Endothelial cell of umbilical vein (primary cell): ENCODE measurements around the gene TMEM120A. TPM values are rescaled to one million over a fixed set of nuclear protein-coding genes. Genes with fewer than 3 reads are reported as not detected.

Source experiments
- BruUV-seq: library from RNA; stranded (reverse); fragments of 400-500 nt; replicated peaks from 2 replicates; lab custom pipeline; 2021; lab: Mats Ljungman, UMichigan
- CTCF ChIA-PET: fragments of 300-600, 350-600 bp; sonication (Branson Sonifier 250); formaldehyde crosslinking; loops from one replicate; lab custom pipeline; 2021; ENCODE audit warnings: antibody characterized with exemption, inconsistent platforms; lab: Charles Lee
- POLR2A ChIA-PET: fragments of 300-600, 350-600 bp; sonication (Branson Sonifier 250); formaldehyde crosslinking; loops from one replicate; lab custom pipeline; 2021; ENCODE audit warnings: antibody characterized with exemption, inconsistent platforms; lab: Charles Lee
- DNase-seq: peaks from one replicate; pipeline ENCODE4 v3.0.0-alpha.2; 2011; ENCODE audit warnings: low read depth, low spot score
- FAIRE-seq: peaks from 2 replicates; lab custom pipeline; 2011; peaks lifted over from hg19 to GRCh38; lab: Jason Lieb, UNC
- H2AFZ ChIP-seq: 2 replicates; pipeline ENCODE4 v1.6.0; 2012; ENCODE audit warnings: low read depth, low read length, control low read depth, inconsistent platforms
- H3K27ac ChIP-seq: 2 replicates; pipeline ENCODE4 v1.5.1; 2011; ENCODE audit warnings: low read depth, mild to moderate bottlenecking, control low read depth, low read length, moderate library complexity; ENCODE audit not compliant: insufficient read depth
- H3K27me3 ChIP-seq, 2 experiments: 2 replicates each; pipeline versions ENCODE4 v1.6.0 to v1.6.1; 2011; ENCODE audit warnings: low read length in 2 of 2, mixed read lengths in 1 of 2; ENCODE audit not compliant: control insufficient read depth in 2 of 2, insufficient read depth in 2 of 2
- H3K36me3 ChIP-seq, 2 experiments: 2 replicates in 1 of 2; 3 replicates in 1 of 2; pipeline ENCODE4 v1.5.1; 2011; ENCODE audit warnings: low read length in 2 of 2, mild to moderate bottlenecking in 1 of 2, moderate library complexity in 1 of 2; ENCODE audit not compliant: control insufficient read depth in 2 of 2, insufficient read depth in 2 of 2; ENCODE audit errors: extremely low read depth in 1 of 2
- H3K4me1 ChIP-seq: 3 replicates; pipeline ENCODE4 v1.5.1; 2011; ENCODE audit warnings: mild to moderate bottlenecking, low read length; ENCODE audit not compliant: control insufficient read depth, insufficient read depth; ENCODE audit errors: extremely low read depth
- H3K4me2 ChIP-seq: 2 replicates; pipeline ENCODE4 v1.6.1; 2011; ENCODE audit warnings: low read length, control low read depth, mixed read lengths; ENCODE audit not compliant: insufficient read depth
- H3K4me3 ChIP-seq, 3 experiments: fragments of 200-600 bp in 1 of 3; sonication (generic), shearing (Covaris generic) in 1 of 3; replicated peaks in 1 of 3; 2 replicates each; pipeline ENCODE4 v1.5.1; 2011 to 2016; ENCODE audit warnings: control low read depth in 3 of 3, low read length in 3 of 3, mild to moderate bottlenecking in 2 of 3, inconsistent platforms in 1 of 3, low read depth in 1 of 3, moderate library complexity in 1 of 3; ENCODE audit not compliant: insufficient read depth in 1 of 3
- H3K79me2 ChIP-seq: 2 replicates; pipeline ENCODE4 v1.6.0; 2012; ENCODE audit warnings: low read length, inconsistent platforms; ENCODE audit not compliant: control insufficient read depth, insufficient read depth
- H3K9ac ChIP-seq: replicated peaks from 2 replicates; pipeline ENCODE3; 2011; ENCODE audit warnings: low read length, control low read depth; ENCODE audit not compliant: insufficient read depth; ENCODE audit errors: extremely low read depth
- H3K9me1 ChIP-seq: replicated peaks from 3 replicates; pipeline ENCODE4 v1.6.0; 2011; ENCODE audit warnings: mild to moderate bottlenecking, low read length; ENCODE audit not compliant: control insufficient read depth, insufficient read depth; ENCODE audit errors: extremely low read depth
- H3K9me3 ChIP-seq: replicated peaks from 2 replicates; pipeline ENCODE4 v1.5.1; 2012; ENCODE audit warnings: low read length, inconsistent platforms; ENCODE audit not compliant: control insufficient read depth, insufficient read depth
- H4K20me1 ChIP-seq: replicated peaks from 2 replicates; pipeline ENCODE3; 2011; ENCODE audit warnings: mild to moderate bottlenecking, low read length; ENCODE audit not compliant: control insufficient read depth, insufficient read depth; ENCODE audit errors: extremely low read depth
- EZH2 ChIP-seq: IDR thresholded peaks from 2 replicates; pipeline ENCODE4 v1.6.1; 2012; ENCODE audit warnings: borderline replicate concordance, low read depth, mild to moderate bottlenecking, moderate library complexity, low read length, inconsistent platforms; ENCODE audit not compliant: severe bottlenecking
- FOS ChIP-seq: IDR thresholded peaks from 2 replicates; pipeline ENCODE4 v1.6.1; 2011; ENCODE audit warnings: mild to moderate bottlenecking, low read length, moderate library complexity, borderline replicate concordance; ENCODE audit not compliant: insufficient read depth
- GATA2 ChIP-seq: IDR thresholded peaks from 2 replicates; pipeline ENCODE4 v1.7.0; 2011; ENCODE audit warnings: low read depth, mild to moderate bottlenecking, moderate library complexity, mixed read lengths, low read length; ENCODE audit not compliant: insufficient read length, insufficient read depth
- JUN ChIP-seq: IDR thresholded peaks from 2 replicates; pipeline ENCODE4 v1.6.1; 2011; ENCODE audit warnings: borderline replicate concordance, low read depth; ENCODE audit not compliant: insufficient read length, insufficient read depth
- MYC ChIP-seq: IDR thresholded peaks from one replicate; pipeline ENCODE4 v1.6.1; 2011; ENCODE audit warnings: mild to moderate bottlenecking, low read depth, low read length
- POLR2A ChIP-seq: IDR thresholded peaks from 2 replicates; pipeline ENCODE4 v1.6.1; 2012; ENCODE audit warnings: low read depth, mild to moderate bottlenecking, control low read depth, low read length
- POLR2AphosphoS5 ChIP-seq: IDR thresholded peaks from 2 replicates; pipeline ENCODE4 v1.6.1; 2012; ENCODE audit warnings: low read depth, mild to moderate bottlenecking, control low read depth, low read length, moderate library complexity; ENCODE audit not compliant: insufficient read depth
- dilution Hi-C: fragments of 300-500 bp; cut with MboI; formaldehyde crosslinking; loops from one replicate; pipeline ENCODE4 v1.15.0; 2019; ENCODE audit warnings: low sequenced_read_pairs; ENCODE audit not compliant: extremely low pct_ligation_motif_present
- intact Hi-C: fragments of 100-400 bp; cut with micrococcal nuclease; formaldehyde crosslinking; loops from one replicate; pipeline ENCODE4 v1.10.0; 2022
- polyA plus RNA-seq, 4 experiments: library from polyadenylated mRNA; depleted of rRNA in 3 of 4; stranded (reverse) in 3 of 4; unstranded in 1 of 4; fragments of >200 nt; gene quantifications; 2 replicates each; pipeline versions ENCODE4 v1.2.1 to v1.2.3, GENCODE V29; 2011 to 2012; ENCODE audit warnings: missing spikeins in 1 of 4
- total RNA-seq: library from RNA; stranded (reverse); gene quantifications from 2 replicates; pipeline ENCODE4 v1.2.3, GENCODE V29; 2021
- TF ChIP-seq, protein P1 (sequence below): IDR thresholded peaks from 2 replicates; pipeline ENCODE4 v1.6.1; 2011; ENCODE audit not compliant: insufficient read depth, insufficient read length
- TF ChIP-seq, protein P2 (sequence below), 2 donors: IDR thresholded peaks; 1 replicate in 1 of 2; 2 replicates in 1 of 2; pipeline ENCODE4 v1.5.1; 2011; ENCODE audit warnings: low read length in 2 of 2, mild to moderate bottlenecking in 2 of 2, moderate library complexity in 2 of 2, control low read depth in 1 of 2, inconsistent platforms in 1 of 2, low read depth in 1 of 2; ENCODE audit not compliant: insufficient read depth in 1 of 2; ENCODE audit errors: extremely low read depth in 1 of 2

Gene TMEM120A
- total and polyA plus RNA-seq, 2 donors (not counting 3 experiments of a cell fraction or from before 2014, with no cell fraction given), result 38.6 to 133 TPM

GRCh38 chr7:75985009-75985517 is 9.3 kb downstream of the TMEM120A start:
- Histone ChIP-seq H2AFZ (no peak overlapping the region), H3K9me1 (no peaks in the 10 kb centered on the region), H3K27me3 (no peaks in the 10 kb centered on the region), H3K9ac (no peak overlapping the region), H3K79me2 (no peaks in the 10 kb centered on the region), H3K27ac (no peak overlapping the region), H3K36me3 (peaks cover 9 to 63% of the 10 kb centered on the region in 2 experiments), H3K9me3 (no peaks in the 10 kb centered on the region), H3K4me2 (no peak overlapping the region), H3K4me1 (no peaks in the 10 kb centered on the region), H4K20me1 (no peaks in the 10 kb centered on the region), H3K4me3 (no peak overlapping the region)
- BruUV-seq, result no TSS peak
- TF ChIP-seq EZH2 (no peak), GATA2 (no peak), POLR2AphosphoS5 (no peak), MYC (no peak), POLR2A (no peak), FOS (no peak), JUN (no peak)
- TF ChIP-seq, protein P1, sequence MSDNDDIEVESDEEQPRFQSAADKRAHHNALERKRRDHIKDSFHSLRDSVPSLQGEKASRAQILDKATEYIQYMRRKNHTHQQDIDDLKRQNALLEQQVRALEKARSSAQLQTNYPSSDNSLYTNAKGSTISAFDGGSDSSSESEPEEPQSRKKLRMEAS, result no peak
- TF ChIP-seq, protein P2, sequence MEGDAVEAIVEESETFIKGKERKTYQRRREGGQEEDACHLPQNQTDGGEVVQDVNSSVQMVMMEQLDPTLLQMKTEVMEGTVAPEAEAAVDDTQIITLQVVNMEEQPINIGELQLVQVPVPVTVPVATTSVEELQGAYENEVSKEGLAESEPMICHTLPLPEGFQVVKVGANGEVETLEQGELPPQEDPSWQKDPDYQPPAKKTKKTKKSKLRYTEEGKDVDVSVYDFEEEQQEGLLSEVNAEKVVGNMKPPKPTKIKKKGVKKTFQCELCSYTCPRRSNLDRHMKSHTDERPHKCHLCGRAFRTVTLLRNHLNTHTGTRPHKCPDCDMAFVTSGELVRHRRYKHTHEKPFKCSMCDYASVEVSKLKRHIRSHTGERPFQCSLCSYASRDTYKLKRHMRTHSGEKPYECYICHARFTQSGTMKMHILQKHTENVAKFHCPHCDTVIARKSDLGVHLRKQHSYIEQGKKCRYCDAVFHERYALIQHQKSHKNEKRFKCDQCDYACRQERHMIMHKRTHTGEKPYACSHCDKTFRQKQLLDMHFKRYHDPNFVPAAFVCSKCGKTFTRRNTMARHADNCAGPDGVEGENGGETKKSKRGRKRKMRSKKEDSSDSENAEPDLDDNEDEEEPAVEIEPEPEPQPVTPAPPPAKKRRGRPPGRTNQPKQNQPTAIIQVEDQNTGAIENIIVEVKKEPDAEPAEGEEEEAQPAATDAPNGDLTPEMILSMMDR (IDR thresholded peaks at IDR 0.05; ENCODE audit: extremely low read depth in 1 of 2, insufficient read depth in 1 of 2, low read depth in 1 of 2, low read length in 2 of 2), result no peak
- FAIRE-seq (no peak), DNase-seq (no peak)
- dilution Hi-C loops (no loop called here), intact Hi-C loops (no loop called here)
- POLR2A ChIA-PET, result no interaction called here
- CTCF ChIA-PET, result interaction anchor here (1.0 kb wide), 1 partner anchor 35 kb away, joined by 3 read pairs; no protein-coding TSS in a partner anchor
